Measurements from ENCODE around the gene STING1. TPM values are rescaled to one million over a fixed set of nuclear protein-coding genes. Genes with fewer than 3 reads are reported as not detected.

The STING1 gene
- total and polyA plus RNA-seq, 2 donors (not counting 3 experiments of a cell fraction or from before 2014, with no cell fraction given), result 108 to 143 TPM

DNA sequence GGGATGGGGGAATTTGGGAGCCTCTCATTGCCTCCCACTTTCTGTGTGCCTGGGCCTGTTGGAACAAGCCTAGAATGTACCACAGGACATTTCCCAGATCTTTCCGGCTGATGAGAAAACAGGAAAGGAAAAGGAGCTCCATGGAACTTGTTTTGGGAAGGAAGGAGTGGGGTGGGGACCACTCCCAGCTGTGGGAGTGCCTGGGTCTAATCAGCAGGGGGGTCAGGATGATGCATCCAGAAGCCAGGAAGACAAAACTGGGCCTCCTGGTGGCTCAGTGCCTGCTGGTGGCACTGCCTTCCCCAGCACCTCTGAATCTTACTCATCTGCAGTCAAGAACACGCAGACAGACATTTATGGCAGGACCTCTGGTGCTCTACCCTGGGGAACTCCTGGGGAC, 9.0 kb downstream of the STING1 start:
- Histone ChIP-seq H2AFZ (ENCODE audit: low read depth, low read length) (peak overlapping the region; percentile 21), H3K9me1 (replicated peaks; ENCODE audit: control insufficient read depth, extremely low read depth, insufficient read depth, low read length) (no peaks in the 10 kb centered on the region), H3K9me3 (replicated peaks; ENCODE audit: control insufficient read depth, insufficient read depth, low read length) (no peaks in the 10 kb centered on the region), H3K79me2 (ENCODE audit: control insufficient read depth, insufficient read depth, low read length) (no peaks in the 10 kb centered on the region), H3K9ac (replicated peaks; ENCODE audit: extremely low read depth, insufficient read depth, low read length) (peak overlapping the region; percentile 10), H3K36me3 (ENCODE audit: control insufficient read depth in 2 of 2, extremely low read depth in 1 of 2, insufficient read depth in 2 of 2, low read length in 2 of 2) (peaks cover 4 to 26% of the 10 kb centered on the region in 2 experiments), H3K27me3 (ENCODE audit: control insufficient read depth in 2 of 2, insufficient read depth in 2 of 2, low read length in 2 of 2) (no peaks in the 10 kb centered on the region), H4K20me1 (replicated peaks; ENCODE audit: control insufficient read depth, extremely low read depth, insufficient read depth, low read length) (no peaks in the 10 kb centered on the region), H3K27ac (ENCODE audit: insufficient read depth, low read depth, low read length) (peak overlapping the region; percentile 79), H3K4me3 (replicated peaks in 1 of 3; ENCODE audit: insufficient read depth in 1 of 3, low read depth in 1 of 3, low read length in 3 of 3) (no peak overlapping the region), H3K4me1 (ENCODE audit: control insufficient read depth, extremely low read depth, insufficient read depth, low read length) (peaks cover 18% of the 10 kb centered on the region), H3K4me2 (ENCODE audit: insufficient read depth, low read length) (no peak overlapping the region)
- ChIA-PET POLR2A (interaction anchor here (0.6 to 1.8 kb wide), 6 partner anchors 8 to 35 kb away, joined by 3 to 15 read pairs (median 8); partner anchors contain the start of gene ECSCR), CTCF (interaction anchor here (0.9 to 2.2 kb wide), 11 partner anchors 9 to 43 kb away, joined by 3 to 16 read pairs (median 5); partner anchors contain the start of genes ECSCR and STING1)
- intact Hi-C loops (cut with micrococcal nuclease) (loop anchor here (1.0 to 2.0 kb wide), 3 partner anchors 9 to 15 kb away; partner anchors contain the start of genes ECSCR and STING1), dilution Hi-C loops (cut with MboI; ENCODE audit: extremely low pct_ligation_motif_present, low sequenced_read_pairs) (no loop called here)
- BruUV-seq (replicated peaks), result no TSS peak
- FAIRE-seq (no peak), DNase-seq (ENCODE audit: low read depth, low spot score) (peak; percentile 64)
- peak; percentile 67 for TF ChIP-seq FOS (IDR thresholded peaks at IDR 0.05; ENCODE audit: borderline replicate concordance, insufficient read depth, low read length)
- TF ChIP-seq GATA2 (IDR thresholded peaks at IDR 0.05; ENCODE audit: insufficient read depth, insufficient read length, low read depth, low read length), result peak; percentile 48
- TF ChIP-seq, protein P1, sequence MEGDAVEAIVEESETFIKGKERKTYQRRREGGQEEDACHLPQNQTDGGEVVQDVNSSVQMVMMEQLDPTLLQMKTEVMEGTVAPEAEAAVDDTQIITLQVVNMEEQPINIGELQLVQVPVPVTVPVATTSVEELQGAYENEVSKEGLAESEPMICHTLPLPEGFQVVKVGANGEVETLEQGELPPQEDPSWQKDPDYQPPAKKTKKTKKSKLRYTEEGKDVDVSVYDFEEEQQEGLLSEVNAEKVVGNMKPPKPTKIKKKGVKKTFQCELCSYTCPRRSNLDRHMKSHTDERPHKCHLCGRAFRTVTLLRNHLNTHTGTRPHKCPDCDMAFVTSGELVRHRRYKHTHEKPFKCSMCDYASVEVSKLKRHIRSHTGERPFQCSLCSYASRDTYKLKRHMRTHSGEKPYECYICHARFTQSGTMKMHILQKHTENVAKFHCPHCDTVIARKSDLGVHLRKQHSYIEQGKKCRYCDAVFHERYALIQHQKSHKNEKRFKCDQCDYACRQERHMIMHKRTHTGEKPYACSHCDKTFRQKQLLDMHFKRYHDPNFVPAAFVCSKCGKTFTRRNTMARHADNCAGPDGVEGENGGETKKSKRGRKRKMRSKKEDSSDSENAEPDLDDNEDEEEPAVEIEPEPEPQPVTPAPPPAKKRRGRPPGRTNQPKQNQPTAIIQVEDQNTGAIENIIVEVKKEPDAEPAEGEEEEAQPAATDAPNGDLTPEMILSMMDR (IDR thresholded peaks at IDR 0.05; ENCODE audit: extremely low read depth in 1 of 2, insufficient read depth in 1 of 2, low read depth in 1 of 2, low read length in 2 of 2), result peak; percentile 14 to 23
- no peak for TF ChIP-seq JUN (IDR thresholded peaks at IDR 0.05; ENCODE audit: borderline replicate concordance, insufficient read depth, insufficient read length, low read depth)
- no peak for TF ChIP-seq EZH2 (IDR thresholded peaks at IDR 0.05; ENCODE audit: borderline replicate concordance, low read depth, low read length, severe bottlenecking)
- TF ChIP-seq MYC (IDR thresholded peaks at IDR 0.05; ENCODE audit: low read depth, low read length), result no peak
- TF ChIP-seq POLR2A (IDR thresholded peaks at IDR 0.05; ENCODE audit: low read depth, low read length), result no peak
- TF ChIP-seq POLR2AphosphoS5 (IDR thresholded peaks at IDR 0.05; ENCODE audit: insufficient read depth, low read depth, low read length), result no peak
- TF ChIP-seq, protein P2, sequence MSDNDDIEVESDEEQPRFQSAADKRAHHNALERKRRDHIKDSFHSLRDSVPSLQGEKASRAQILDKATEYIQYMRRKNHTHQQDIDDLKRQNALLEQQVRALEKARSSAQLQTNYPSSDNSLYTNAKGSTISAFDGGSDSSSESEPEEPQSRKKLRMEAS (IDR thresholded peaks at IDR 0.05; ENCODE audit: insufficient read depth, insufficient read length), result no peak

Measured in endothelial cell of umbilical vein (primary cell).